ENCODE results near the gene ACVRL1.

Gene ACVRL1

DNA sequence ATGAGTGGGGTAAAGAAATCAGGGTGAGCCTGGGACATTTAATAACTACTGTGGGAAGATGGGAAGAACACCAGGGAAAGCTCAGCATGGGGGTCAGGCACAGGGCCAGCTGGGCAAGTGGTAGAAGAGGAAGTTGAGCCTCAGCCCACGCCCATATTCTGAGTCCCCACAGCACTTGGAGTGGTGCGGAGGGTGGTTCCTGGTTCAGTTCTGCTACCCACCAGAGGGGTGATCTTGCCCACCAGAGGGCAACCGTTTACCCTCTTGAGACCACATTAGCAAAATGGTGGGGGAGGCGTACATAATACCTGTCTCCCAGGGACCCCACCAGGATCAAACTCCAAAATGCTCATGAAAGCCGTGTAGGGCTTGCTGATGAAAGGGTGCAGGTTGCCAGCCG, 36.2 kb upstream of the ACVRL1 start:
- no peak overlapping the region for H3K4me3 ChIP-seq (replicated peaks; ENCODE audit: low read depth, low read length)
- peaks cover 4% of the 10 kb centered on the region for H3K27me3 ChIP-seq (replicated peaks; ENCODE audit: control insufficient read depth, insufficient read depth, low read length)
- TF ChIP-seq, protein P1, sequence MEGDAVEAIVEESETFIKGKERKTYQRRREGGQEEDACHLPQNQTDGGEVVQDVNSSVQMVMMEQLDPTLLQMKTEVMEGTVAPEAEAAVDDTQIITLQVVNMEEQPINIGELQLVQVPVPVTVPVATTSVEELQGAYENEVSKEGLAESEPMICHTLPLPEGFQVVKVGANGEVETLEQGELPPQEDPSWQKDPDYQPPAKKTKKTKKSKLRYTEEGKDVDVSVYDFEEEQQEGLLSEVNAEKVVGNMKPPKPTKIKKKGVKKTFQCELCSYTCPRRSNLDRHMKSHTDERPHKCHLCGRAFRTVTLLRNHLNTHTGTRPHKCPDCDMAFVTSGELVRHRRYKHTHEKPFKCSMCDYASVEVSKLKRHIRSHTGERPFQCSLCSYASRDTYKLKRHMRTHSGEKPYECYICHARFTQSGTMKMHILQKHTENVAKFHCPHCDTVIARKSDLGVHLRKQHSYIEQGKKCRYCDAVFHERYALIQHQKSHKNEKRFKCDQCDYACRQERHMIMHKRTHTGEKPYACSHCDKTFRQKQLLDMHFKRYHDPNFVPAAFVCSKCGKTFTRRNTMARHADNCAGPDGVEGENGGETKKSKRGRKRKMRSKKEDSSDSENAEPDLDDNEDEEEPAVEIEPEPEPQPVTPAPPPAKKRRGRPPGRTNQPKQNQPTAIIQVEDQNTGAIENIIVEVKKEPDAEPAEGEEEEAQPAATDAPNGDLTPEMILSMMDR (IDR thresholded peaks at IDR 0.05; ENCODE audit: insufficient read depth, low read length, poor library complexity, severe bottlenecking) = peak; percentile 6
- H3K36me3 ChIP-seq (ENCODE audit: control insufficient read depth, insufficient read depth, low read length) = no peaks in the 10 kb centered on the region
- DNase-seq (ENCODE audit: extremely low read depth, insufficient read length) = no peak

DNA sequence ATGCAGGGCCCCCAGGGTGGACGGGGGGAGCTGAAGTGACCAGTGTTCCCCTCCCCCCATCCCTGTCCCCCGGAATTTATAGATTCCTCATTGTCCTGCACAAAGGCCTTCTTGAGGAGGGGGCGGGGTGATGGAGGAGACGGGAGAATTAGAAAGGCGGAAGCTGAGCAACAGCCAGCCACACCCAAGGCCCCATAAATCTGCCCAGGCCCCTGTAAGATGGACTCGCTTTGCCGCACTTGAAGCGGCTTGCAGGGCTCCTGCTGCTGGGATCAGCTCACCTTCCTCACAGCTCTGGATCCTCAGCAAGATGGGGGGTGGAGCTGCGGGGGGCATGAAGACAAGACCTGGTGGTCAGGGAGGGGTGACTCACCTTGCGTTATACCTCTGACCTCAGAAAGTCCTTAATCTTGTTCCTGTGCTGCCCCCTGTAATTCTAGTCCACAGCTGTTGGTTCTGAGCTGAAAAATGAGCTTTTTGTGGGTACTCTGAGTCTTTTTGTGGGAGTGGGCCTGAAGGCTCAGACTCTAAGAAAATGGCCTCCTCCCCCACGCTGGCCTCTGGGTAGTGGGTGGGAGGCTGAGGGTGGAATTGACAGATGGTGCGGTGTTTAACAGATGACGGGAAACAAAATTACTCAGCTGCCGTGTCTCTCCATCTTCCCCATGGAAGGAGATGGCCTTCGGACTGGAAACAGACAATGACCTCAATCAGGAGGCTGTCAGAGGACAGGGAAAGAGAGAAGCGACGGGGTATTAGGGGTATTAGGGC, 35.2 kb upstream of the ACVRL1 start:
- Histone ChIP-seq H3K36me3 (ENCODE audit: control insufficient read depth, insufficient read depth, low read length) (no peaks in the 10 kb centered on the region), H3K27me3 (replicated peaks; ENCODE audit: control insufficient read depth, insufficient read depth, low read length) (peaks cover 4% of the 10 kb centered on the region), H3K4me3 (replicated peaks; ENCODE audit: low read depth, low read length) (no peak overlapping the region)
- TF ChIP-seq, protein P1 (IDR thresholded peaks at IDR 0.05; ENCODE audit: insufficient read depth, low read length, poor library complexity, severe bottlenecking) = no peak
- DNase-seq (ENCODE audit: extremely low read depth, insufficient read length) = no peak

DNA sequence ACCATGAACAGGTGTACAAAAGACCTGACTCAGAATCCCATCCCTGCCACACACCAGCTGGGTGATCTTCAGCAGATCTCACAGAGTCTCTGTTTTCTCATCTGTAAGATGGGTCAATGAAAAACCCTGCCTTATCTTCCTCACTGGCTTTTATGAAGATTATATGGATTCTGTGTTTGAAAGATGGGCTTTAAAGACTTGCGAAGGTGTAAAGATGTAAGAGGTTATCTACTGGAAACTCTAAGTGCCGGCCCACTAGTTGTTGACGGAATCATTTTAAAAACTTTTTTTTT, 34.7 kb upstream of the ACVRL1 start:
- DNase-seq (ENCODE audit: extremely low read depth, insufficient read length) = no peak
- Histone ChIP-seq H3K4me3 (replicated peaks; ENCODE audit: low read depth, low read length) (no peak overlapping the region), H3K27me3 (replicated peaks; ENCODE audit: control insufficient read depth, insufficient read depth, low read length) (peaks cover 2% of the 10 kb centered on the region), H3K36me3 (ENCODE audit: control insufficient read depth, insufficient read depth, low read length) (no peaks in the 10 kb centered on the region)
- TF ChIP-seq, protein P1 (IDR thresholded peaks at IDR 0.05; ENCODE audit: insufficient read depth, low read length, poor library complexity, severe bottlenecking) = no peak

DNA sequence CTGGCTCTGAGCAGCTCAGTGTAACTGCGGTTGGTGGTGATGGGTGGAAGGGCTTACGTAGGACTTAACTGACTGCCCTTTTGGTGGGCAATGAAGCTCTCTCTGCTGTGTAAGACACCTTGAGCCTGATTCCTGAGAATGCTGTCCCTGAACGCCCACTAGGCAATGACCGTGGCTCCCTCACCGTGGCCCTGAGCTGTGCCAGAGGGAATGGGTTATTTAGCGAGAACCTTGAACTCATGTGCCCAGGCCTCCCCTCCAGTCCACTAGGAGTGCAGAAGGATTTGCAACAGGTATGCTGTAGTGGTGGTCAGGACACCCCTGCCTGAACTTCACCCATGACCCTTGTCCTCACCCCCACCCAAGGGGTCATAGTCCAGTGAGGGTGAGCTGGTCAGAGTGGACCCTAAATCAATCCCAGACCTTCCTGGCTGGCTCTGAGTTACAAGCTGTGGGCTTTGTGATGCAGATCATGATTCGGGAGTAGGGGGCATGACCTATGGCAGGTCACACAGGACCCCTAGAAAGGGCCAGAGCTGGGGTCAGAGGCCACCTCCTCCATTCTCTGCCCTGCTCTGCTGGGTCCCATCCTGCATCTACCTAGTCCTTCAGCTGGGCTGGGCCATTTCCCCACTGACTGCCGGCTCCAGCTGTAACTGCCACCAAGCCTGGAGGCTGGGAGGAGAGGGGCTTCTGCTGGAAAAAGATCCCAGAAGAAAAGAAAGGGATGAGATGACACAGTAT, 33.9 kb upstream of the ACVRL1 start:
- Histone ChIP-seq H3K36me3 (ENCODE audit: control insufficient read depth, insufficient read depth, low read length) (no peaks in the 10 kb centered on the region), H3K27me3 (replicated peaks; ENCODE audit: control insufficient read depth, insufficient read depth, low read length) (peaks cover 2% of the 10 kb centered on the region), H3K4me3 (replicated peaks; ENCODE audit: low read depth, low read length) (no peak overlapping the region)
- DNase-seq (ENCODE audit: extremely low read depth, insufficient read length) = no peak
- TF ChIP-seq, protein P1 (IDR thresholded peaks at IDR 0.05; ENCODE audit: insufficient read depth, low read length, poor library complexity, severe bottlenecking) = no peak

DNA sequence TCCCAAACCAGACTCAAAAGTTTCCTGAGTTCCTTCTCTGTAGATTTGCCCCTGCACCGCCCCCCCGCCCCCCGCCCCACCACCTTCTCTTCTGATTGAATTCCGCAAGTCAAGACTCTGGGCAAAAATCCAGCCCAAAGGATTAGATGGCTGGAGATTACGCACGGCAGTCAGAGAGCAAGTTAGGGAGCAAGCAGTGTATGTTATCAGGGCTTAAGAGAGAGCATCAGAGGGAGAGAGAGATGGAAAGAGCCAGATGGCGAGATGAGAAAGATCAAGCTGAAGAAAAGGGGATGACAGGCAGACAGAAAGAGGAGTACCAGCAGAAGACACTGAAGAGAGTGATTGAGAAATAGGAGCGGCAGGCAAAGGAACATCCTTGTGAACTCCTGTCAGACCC, 33.3 kb upstream of the ACVRL1 start:
- Histone ChIP-seq H3K4me3 (replicated peaks; ENCODE audit: low read depth, low read length) (no peak overlapping the region), H3K36me3 (ENCODE audit: control insufficient read depth, insufficient read depth, low read length) (no peaks in the 10 kb centered on the region), H3K27me3 (replicated peaks; ENCODE audit: control insufficient read depth, insufficient read depth, low read length) (peaks cover 2% of the 10 kb centered on the region)
- DNase-seq (ENCODE audit: extremely low read depth, insufficient read length) = no peak
- TF ChIP-seq, protein P1 (IDR thresholded peaks at IDR 0.05; ENCODE audit: insufficient read depth, low read length, poor library complexity, severe bottlenecking) = no peak

All from GM06990 (cell line).